ENCODE results near the gene DIDO1. TPM values are rescaled to one million over a fixed set of nuclear protein-coding genes. Genes with fewer than 3 reads are reported as not detected.

DIDO1 gene
- polyA plus RNA-seq, 1 of the 3 experiments (the other 2 are of a cell fraction), result 14.7 TPM

DNA sequence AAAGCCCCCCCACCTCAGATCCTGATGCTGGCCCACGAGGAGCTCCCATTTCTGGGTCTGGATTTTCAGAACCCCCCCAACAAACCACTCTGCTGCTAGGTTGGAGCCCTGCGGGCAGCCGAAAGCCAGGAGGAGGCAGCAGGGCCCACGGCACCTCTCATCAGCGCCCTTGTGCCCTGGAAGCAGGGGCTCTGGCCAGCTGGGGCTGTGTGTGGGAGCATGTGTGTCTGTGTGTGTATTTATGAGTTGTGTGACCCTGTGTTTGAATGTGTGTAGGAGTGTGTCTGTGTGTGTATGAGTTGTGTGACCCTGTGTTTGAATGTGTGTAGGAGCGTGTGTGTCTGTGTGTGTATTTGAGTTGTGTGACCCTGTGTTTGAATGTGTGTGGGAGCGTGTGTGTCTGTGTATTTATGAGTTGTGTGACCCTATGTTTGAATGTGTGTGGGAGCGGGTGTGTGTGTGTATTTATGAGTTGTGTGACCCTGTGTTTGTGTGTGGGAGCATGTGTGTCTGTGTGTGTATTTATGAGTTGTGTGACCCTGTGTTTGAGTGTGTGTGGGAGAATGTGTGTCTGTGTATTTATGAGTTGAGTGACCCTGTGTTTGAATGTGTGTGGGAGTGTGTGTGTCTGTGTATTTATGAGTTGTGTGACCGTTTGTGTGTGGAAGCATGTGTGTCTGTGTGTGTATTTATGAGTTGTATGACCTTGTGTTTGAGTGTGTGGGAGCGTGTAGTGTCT, 45.1 kb upstream of the DIDO1 start:
- H4K20me1 ChIP-seq (ENCODE audit: insufficient read depth), result 0 out of 2 replicates have a peak, but pooled peaks cover 3% of the 10 kb centered on the region
- H3K9me2 ChIP-seq, result no peaks in the 10 kb centered on the region
- peaks cover 0 to 3% of the 10 kb centered on the region in 2 experiments; a peak in 1 of 4 replicates for H3K4me1 ChIP-seq (ENCODE audit: control insufficient read depth in 1 of 2, insufficient read depth in 2 of 2, low read depth in 1 of 2, low read length in 1 of 2)
- no peaks in the 10 kb centered on the region for H3F3A ChIP-seq (replicated peaks; ENCODE audit: insufficient read depth)
- H3K4me3 ChIP-seq (ENCODE audit: low read depth in 2 of 2, low read length in 1 of 2), result no peak overlapping the region
- ChIA-PET CTCF (interaction anchor here (0.9 to 2.3 kb wide), 12 partner anchors 8 to 206 kb away, joined by 3 to 24 read pairs (median 4); no protein-coding TSS in a partner anchor), POLR2A (no interaction called here)
- 60% methylated on average over 5 of the region's 10 CpGs for WGBS (ENCODE audit: low lambda C conversion rate)
- no peaks in the 10 kb centered on the region for H3K79me2 ChIP-seq (ENCODE audit: insufficient read depth)
- no peak overlapping the region for H3K4me2 ChIP-seq
- no peaks in the 10 kb centered on the region for H3K36me3 ChIP-seq (replicated peaks in 1 of 2; ENCODE audit: control insufficient read depth in 1 of 2, insufficient read depth in 2 of 2, low read length in 1 of 2)
- TF ChIP-seq EZH2phosphoT487 (IDR thresholded peaks at IDR 0.05; ENCODE audit: borderline replicate concordance, low read depth), result no peak
- no peak for TF ChIP-seq IRF3 (IDR thresholded peaks at IDR 0.05; ENCODE audit: low read depth, low read length)
- TF ChIP-seq SIN3A (IDR thresholded peaks at IDR 0.05; ENCODE audit: borderline replicate concordance, low read depth, low read length), result no peak
- TF ChIP-seq JUND (IDR thresholded peaks at IDR 0.05), result no peak
- no peak for TF ChIP-seq CHD2 (IDR thresholded peaks at IDR 0.05; ENCODE audit: low read length, partially characterized antibody)
- no peak for TF ChIP-seq EP300 (IDR thresholded peaks at IDR 0.05; ENCODE audit: borderline replicate concordance in 1 of 2, low read depth in 1 of 2, low read length in 1 of 2)
- no peak for TF ChIP-seq RCOR1 (IDR thresholded peaks at IDR 0.05; ENCODE audit: low read length)
- TF ChIP-seq YY1 (IDR thresholded peaks at IDR 0.05; ENCODE audit: low read depth), result no peak
- TF ChIP-seq ZBTB33 (IDR thresholded peaks at IDR 0.05; ENCODE audit: borderline replicate concordance, low read depth), result no peak
- no peak for TF ChIP-seq CTCF (IDR thresholded peaks at IDR 0.05)
- no peak for TF ChIP-seq REST (IDR thresholded peaks at IDR 0.05; ENCODE audit: low read depth, low read length)
- TF ChIP-seq PBX3 (IDR thresholded peaks at IDR 0.05), result no peak
- no peak for TF ChIP-seq MAX (IDR thresholded peaks at IDR 0.05; ENCODE audit: low read depth)
- TF ChIP-seq GABPA (IDR thresholded peaks at IDR 0.05; ENCODE audit: low read depth), result no peak
- TF ChIP-seq, protein P1, sequence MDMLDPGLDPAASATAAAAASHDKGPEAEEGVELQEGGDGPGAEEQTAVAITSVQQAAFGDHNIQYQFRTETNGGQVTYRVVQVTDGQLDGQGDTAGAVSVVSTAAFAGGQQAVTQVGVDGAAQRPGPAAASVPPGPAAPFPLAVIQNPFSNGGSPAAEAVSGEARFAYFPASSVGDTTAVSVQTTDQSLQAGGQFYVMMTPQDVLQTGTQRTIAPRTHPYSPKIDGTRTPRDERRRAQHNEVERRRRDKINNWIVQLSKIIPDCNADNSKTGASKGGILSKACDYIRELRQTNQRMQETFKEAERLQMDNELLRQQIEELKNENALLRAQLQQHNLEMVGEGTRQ (IDR thresholded peaks at IDR 0.05; ENCODE audit: borderline replicate concordance, low read depth, low read length), result no peak
- no peak for TF ChIP-seq NFIC (IDR thresholded peaks at IDR 0.05; ENCODE audit: borderline replicate concordance)
- TF ChIP-seq RXRA (IDR thresholded peaks at IDR 0.05; ENCODE audit: borderline replicate concordance, low read depth), result no peak
- H3K27me3 ChIP-seq (ENCODE audit: insufficient read depth), result peaks cover 39% of the 10 kb centered on the region
- no peak overlapping the region for H2AFZ ChIP-seq (ENCODE audit: low read depth)
- no peak for DNase-seq
- H3K27ac ChIP-seq (ENCODE audit: low read depth in 2 of 2, low read length in 1 of 2), result no peak overlapping the region
- no peak overlapping the region for H3K9ac ChIP-seq
- no peaks in the 10 kb centered on the region for H3K9me3 ChIP-seq
